Stimulated activated CD4-positive, alpha-beta T cell treated with anti-CD3 and anti-CD28 coated beads, Interleukin-4, amount 100 ng/mL, for 48 hours (primary cell): ENCODE measurements around the gene CPXM1.

Source experiments
- DNase-seq, 2 donors: peaks; one replicate each; pipeline ENCODE4 v3.0.0-alpha.2; 2020; ENCODE audit warnings: low read depth in 2 of 2

CPXM1 gene

GRCh38 chr20:2748551-2749342 lies 51.7 kb downstream of the CPXM1 start:
- DNase-seq: no peak

DNA sequence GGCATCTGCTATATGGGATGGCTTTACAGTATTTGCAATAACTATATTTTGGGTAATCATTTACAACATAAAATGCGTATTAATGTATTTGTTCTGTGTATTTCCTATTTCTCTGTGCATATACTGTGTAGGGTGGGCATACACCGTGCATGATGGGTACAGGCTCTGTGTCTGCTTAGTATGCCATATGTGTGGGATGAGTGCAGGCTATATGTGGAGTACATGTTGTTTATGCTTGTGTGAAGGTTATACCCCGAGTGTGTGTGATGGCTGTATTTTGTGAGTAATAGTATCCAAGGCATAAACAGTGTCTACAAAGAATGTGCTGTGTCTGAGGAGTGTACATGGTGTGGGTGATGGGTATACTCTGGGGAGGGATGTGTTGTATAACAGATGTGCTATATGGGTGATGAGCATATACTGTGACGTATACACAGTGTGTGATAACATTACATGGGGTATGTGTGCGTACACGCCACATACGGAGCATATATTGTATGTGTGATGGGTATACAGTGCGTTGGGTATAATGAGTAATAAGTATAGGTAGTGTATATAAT lies 52.7 kb downstream of the CPXM1 start:
- DNase-seq: no peak

DNA sequence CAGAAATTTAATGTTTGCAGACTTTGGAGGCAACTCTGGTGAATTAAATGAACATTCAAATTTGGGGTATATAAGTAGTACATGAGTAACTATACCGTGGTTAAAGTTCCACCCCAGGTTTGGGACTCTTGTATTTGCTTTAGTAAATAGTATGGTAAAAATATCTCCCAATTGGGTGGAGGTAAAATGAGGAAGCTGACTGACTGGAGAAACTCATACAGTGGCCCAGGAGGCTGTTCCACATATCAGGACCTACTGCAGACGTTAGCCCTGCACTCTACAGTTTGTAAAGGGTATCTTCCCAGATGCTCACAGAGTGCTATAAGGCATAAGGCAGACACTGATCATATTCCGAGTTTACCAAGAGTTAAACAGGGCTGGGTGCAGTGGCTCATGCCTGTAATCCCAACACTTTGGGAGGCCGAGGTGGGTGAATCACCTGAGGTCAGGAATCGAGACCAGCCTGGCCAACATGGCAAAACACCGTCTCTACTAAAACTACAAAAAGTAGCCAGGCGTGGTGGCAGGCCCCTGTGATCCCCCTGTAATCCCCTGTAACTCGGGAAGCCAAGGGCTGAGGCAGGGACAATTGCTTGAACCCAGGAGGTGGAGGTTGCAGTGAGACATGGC lies 53.7 kb downstream of the CPXM1 start:
- DNase-seq: no peak

DNA sequence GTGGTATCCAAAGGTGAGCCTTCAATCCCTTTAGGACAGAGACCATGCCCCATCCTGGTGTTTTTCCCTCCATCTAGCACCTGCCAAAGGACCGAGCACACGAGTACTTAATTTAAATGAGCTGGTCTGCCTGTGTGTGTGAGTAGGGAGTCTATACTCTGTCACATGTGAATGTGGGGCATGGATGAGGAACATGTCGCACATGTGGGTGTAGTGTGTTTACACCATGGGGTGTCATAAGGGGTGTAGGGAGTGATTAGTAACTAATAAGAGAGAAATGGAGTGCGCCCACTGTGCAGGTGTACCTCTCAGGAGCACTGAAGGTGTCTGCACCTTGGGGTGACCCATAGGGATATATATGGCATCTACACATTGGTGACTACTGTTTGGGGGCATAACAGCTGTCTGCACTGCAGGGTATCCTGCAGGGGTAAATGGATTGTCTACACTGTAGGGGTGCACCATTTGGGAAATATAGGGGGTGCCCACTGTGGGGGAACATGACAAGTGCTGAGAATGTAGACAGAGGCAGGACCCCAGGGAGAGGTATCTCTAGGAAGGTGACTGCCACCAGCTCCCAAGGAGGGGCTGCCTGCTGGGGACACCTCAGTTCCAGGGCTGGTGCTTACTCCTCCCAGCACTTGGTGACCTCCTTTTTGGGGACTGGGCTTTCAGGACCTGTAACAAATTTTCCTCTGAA lies 54.3 kb downstream of the CPXM1 start:
- DNase-seq: no peak

GRCh38 chr20:2745060-2745910 lies 55.1 kb downstream of the CPXM1 start:
- no peak for DNase-seq
